Stimulated activated naive CD8-positive, alpha-beta T cell treated with anti-CD3 and anti-CD28 coated beads, Interleukin-15, Interleukin-2, amounts not matched to agents 100 ng/mL and 50 ng/mL, for 24 hours (primary cell): ENCODE data around the gene PPP1R3F.

ENCODE experiments used
- H3K27ac Mint-ChIP-seq: one replicate; pipeline ENCODE4 v1.8.0; 2021; ENCODE audit warnings: mild to moderate bottlenecking, mixed read lengths
- H3K27me3 Mint-ChIP-seq: one replicate; pipeline ENCODE4 v1.8.0; 2021; ENCODE audit warnings: mixed read lengths
- H3K36me3 Mint-ChIP-seq: one replicate; pipeline ENCODE4 v1.8.0; 2021; ENCODE audit warnings: low read depth, mixed read lengths
- H3K4me1 Mint-ChIP-seq: one replicate; pipeline ENCODE4 v1.8.0; 2021; ENCODE audit warnings: low read depth, mixed read lengths
- H3K4me3 Mint-ChIP-seq: one replicate; pipeline ENCODE4 v1.8.0; 2021; ENCODE audit warnings: mild to moderate bottlenecking, mixed read lengths
- H3K9me3 Mint-ChIP-seq: one replicate; pipeline ENCODE4 v1.8.0; 2021; ENCODE audit warnings: mixed read lengths

PPP1R3F gene, protein sequence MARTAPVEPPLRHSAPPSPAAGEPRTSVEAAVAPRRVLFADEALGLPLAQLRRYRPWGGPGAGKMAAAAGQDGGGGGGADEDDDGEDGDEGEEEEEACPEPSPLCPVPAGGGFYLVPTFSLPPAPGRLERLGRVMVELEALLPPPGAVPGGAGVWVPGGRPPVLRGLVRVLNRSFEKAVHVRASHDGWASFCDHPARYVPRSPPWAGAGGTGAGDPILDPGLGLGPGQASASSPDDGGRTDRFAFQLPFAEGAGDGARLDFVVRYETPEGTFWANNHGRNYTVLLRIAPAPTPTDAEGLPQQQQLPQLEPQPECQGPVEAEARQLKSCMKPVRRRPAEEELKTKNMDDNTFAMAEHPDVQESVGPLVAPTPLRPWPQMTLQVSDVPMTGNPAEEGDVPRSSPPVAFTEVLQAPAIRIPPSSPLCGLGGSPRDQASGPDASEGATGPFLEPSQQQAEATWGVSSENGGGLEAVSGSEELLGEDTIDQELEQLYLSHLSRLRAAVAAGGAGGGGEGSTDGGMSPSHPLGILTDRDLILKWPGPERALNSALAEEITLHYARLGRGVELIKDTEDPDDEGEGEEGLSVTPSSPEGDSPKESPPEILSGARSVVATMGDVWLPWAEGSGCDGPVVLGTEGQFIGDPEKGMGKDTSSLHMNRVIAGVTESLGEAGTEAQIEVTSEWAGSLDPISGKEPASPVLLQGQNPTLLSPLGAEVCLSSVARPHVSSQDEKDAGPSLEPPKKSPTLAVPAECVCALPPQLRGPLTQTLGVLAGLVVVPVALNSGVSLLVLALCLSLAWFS

DNA sequence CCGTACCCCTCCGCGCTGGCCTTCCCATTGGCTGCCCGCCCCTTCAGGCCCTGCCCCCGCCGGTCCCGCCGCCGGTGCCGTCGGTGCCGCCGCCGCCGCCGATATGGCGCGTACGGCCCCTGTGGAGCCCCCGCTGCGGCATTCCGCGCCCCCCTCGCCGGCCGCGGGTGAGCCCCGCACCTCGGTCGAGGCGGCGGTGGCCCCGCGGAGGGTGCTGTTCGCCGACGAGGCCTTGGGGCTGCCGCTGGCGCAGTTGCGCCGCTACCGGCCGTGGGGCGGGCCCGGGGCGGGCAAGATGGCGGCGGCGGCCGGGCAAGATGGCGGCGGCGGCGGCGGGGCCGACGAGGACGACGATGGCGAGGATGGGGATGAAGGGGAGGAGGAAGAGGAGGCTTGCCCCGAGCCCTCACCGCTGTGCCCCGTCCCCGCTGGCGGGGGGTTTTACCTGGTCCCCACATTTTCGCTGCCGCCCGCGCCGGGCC lies at the start of gene PPP1R3F:
TSS of gene PPP1R3F (plus strand) at position 27 of the 482 bp plus-strand sequence. CDS start at position 104, 77 bp downstream.
- H3K27ac Mint-ChIP-seq, result peak within 1 kb of the TSS; percentile 100
- peak within 1 kb of the TSS; percentile 89 for H3K4me3 Mint-ChIP-seq
- H3K36me3 Mint-ChIP-seq, result peaks cover 17% of the 10 kb centered on the region
- H3K4me1 Mint-ChIP-seq, result peaks cover 64% of the 10 kb centered on the region
- no peaks in the 10 kb centered on the region for H3K27me3 Mint-ChIP-seq
- no peaks in the 10 kb centered on the region for H3K9me3 Mint-ChIP-seq

DNA sequence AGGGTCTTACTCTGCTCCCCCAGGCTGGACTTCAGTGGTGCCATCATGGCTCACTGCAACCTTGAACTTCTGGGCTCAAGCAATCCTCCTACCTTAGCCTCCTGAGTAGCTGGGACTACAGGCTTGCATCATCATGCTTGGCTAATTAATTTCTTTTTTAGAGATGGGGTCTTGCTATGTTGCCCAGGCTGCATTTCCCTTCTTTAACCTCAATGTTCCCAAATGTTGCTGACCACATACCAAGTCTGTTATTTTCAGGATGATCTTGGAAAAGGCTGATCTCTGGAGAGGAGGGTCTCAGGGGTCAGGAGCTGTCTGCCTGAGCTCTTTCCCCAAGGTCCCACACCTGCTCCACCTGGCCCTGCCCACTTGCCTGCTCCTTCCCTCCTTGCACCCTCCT lies 49.5 kb upstream of the PPP1R3F start:
- Mint-ChIP-seq H3K4me3 (no peak overlapping the region), H3K4me1 (no peaks in the 10 kb centered on the region), H3K9me3 (no peaks in the 10 kb centered on the region), H3K27me3 (no peaks in the 10 kb centered on the region), H3K27ac (no peak overlapping the region), H3K36me3 (no peaks in the 10 kb centered on the region)

DNA sequence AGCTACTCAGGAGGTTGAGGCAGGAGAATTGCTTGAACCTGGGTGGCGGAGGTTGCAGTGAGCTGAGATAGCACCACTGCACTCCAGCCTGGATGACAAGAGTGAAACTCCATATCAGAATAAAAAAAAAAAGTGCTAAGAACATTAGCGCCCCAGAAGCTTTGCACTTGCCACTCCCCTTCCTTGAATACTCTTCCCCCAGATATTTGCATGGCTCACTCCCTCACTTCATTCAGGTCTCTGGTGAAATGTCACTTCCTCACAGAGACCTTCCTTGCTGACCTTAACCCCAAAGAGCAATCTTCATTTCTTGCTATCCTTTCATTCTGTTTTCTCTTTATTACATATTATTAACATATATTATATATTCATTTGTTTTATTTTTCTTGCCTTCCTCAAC lies 47.7 kb upstream of the PPP1R3F start:
- Mint-ChIP-seq H3K27me3 (no peaks in the 10 kb centered on the region), H3K4me3 (no peak overlapping the region), H3K27ac (no peak overlapping the region), H3K36me3 (no peaks in the 10 kb centered on the region), H3K9me3 (no peaks in the 10 kb centered on the region), H3K4me1 (no peaks in the 10 kb centered on the region)

DNA sequence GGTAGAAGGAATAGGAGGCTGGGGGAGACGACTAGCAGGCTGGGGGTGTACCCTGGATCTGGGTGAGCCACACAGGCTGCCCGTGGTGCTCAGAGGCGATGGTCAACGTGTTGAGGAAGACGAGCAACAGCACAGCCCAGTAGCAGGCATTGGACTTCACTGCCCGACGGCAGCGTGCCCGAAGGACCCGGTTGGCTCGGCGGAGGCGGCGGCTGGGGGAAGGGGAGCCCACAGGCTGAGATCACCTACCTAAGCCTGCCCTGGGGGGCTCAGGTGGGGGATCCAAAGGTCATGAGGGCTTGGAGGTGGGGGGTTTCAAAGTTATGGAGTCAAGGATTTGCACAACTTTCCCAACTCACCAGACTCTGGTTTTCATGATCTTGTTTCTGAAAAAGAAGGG lies 43.7 kb upstream of the PPP1R3F start:
- H3K4me3 Mint-ChIP-seq, result no peak overlapping the region
- no peaks in the 10 kb centered on the region for H3K27me3 Mint-ChIP-seq
- no peaks in the 10 kb centered on the region for H3K36me3 Mint-ChIP-seq
- H3K4me1 Mint-ChIP-seq, result peaks cover 3% of the 10 kb centered on the region
- H3K9me3 Mint-ChIP-seq, result no peaks in the 10 kb centered on the region
- H3K27ac Mint-ChIP-seq, result no peak overlapping the region

DNA sequence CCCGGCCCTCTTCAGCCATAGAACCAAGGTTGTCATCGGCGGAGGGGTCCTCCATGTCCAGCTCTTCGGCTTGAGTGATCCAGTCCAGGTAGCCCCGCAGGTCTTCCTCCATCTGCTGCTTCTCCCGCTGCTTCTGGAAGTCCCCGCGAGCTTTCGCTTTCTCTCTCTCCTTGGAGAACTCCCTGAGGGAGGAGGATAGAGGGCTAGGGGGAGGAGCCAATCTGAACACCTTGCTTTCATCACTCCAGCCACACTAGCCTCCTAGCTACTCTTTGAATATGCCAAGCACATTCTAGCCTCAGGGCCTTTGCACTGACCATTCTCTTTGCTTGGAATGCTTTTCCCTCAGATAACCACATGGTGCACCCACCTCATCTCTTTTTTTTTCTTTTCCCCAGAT lies 42.6 kb upstream of the PPP1R3F start:
- H3K27me3 Mint-ChIP-seq, result no peaks in the 10 kb centered on the region
- no peaks in the 10 kb centered on the region for H3K9me3 Mint-ChIP-seq
- no peak overlapping the region for H3K27ac Mint-ChIP-seq
- no peaks in the 10 kb centered on the region for H3K36me3 Mint-ChIP-seq
- H3K4me3 Mint-ChIP-seq, result no peak overlapping the region
- peaks cover 10% of the 10 kb centered on the region for H3K4me1 Mint-ChIP-seq

DNA sequence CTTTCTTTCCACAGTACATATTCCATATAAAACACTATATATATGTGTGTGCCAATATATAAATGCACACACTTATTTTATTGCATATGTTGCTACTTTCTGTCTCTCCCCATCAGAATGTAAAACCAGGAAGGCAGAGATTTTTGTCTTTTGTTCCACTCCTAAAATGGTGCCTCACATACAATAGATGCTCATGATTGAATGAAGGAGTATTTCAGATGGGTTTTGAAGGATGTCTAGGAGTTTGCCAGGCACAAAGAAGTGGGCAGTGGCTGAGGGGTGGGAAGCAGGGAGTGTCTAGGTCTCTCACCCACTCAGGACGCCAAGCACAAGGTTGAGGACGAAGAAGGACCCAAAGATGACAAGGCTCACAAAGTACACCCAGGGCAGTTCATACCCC lies 41.9 kb upstream of the PPP1R3F start:
- H3K36me3 Mint-ChIP-seq, result no peaks in the 10 kb centered on the region
- no peak overlapping the region for H3K4me3 Mint-ChIP-seq
- H3K4me1 Mint-ChIP-seq, result peaks cover 10% of the 10 kb centered on the region
- H3K27ac Mint-ChIP-seq, result no peak overlapping the region
- no peaks in the 10 kb centered on the region for H3K9me3 Mint-ChIP-seq
- no peaks in the 10 kb centered on the region for H3K27me3 Mint-ChIP-seq

DNA sequence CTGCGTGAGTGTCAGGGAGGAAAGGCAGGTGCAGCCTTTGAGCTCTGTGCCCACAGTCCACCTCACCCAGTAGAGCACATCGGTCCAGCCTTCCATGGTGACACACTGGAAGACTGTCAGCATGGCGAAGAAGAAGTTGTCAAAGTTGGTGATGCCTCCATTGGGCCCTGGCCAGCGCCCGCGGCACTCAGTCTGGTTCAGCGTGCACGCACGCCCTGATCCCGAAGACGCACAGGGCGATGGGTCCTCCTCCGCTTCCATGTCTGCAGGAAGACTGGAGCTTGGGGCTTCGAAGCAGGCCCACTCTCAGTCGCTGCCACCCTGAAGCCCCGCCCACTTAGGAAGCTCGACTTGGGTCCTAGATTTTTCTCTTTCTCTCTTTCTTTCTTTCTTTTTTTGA lies 41.4 kb upstream of the PPP1R3F start:
- Mint-ChIP-seq H3K4me3 (no peak overlapping the region), H3K27ac (no peak overlapping the region), H3K4me1 (peaks cover 10% of the 10 kb centered on the region), H3K9me3 (no peaks in the 10 kb centered on the region), H3K36me3 (no peaks in the 10 kb centered on the region), H3K27me3 (no peaks in the 10 kb centered on the region)

DNA sequence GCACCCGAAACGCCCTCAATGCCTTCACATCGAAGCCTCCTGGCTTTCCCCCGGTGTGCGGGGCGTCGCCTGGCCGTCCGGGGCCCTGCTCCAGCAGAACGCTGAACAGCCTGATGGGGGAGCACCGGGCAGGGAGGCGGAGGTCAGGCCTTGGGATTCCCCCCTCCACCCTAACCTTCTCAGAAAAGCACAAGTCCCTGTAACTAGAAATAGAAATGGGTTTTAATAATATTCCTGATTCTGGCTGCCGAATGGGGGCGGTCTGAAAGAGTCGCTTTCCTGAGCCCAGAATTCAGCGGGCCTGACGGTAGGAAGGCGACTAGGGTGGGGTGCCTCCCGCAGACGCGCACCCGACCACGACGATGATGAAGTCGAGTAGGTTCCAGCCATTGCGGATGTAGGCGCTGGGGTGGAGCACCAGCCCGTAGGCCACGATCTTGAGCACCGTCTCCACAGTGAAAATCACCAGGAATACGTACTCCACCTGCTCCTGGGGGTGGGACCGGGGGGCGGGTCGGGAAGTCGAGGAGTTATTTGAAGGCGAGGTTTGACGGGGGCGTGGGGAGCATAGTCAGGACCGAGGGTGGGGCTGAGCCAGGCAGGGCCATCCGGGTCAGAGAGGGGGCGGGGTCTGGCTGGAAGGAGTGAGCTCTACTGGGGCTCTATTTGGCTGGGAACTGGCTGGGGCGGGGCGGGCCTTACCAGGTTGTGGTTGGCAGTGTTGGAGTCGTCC lies 38.9 kb upstream of the PPP1R3F start:
- no peaks in the 10 kb centered on the region for H3K27me3 Mint-ChIP-seq
- no peaks in the 10 kb centered on the region for H3K9me3 Mint-ChIP-seq
- H3K4me3 Mint-ChIP-seq, result peak overlapping the region; percentile 77
- H3K36me3 Mint-ChIP-seq, result no peaks in the 10 kb centered on the region
- H3K27ac Mint-ChIP-seq, result peak overlapping the region; percentile 85
- peaks cover 14% of the 10 kb centered on the region for H3K4me1 Mint-ChIP-seq

DNA sequence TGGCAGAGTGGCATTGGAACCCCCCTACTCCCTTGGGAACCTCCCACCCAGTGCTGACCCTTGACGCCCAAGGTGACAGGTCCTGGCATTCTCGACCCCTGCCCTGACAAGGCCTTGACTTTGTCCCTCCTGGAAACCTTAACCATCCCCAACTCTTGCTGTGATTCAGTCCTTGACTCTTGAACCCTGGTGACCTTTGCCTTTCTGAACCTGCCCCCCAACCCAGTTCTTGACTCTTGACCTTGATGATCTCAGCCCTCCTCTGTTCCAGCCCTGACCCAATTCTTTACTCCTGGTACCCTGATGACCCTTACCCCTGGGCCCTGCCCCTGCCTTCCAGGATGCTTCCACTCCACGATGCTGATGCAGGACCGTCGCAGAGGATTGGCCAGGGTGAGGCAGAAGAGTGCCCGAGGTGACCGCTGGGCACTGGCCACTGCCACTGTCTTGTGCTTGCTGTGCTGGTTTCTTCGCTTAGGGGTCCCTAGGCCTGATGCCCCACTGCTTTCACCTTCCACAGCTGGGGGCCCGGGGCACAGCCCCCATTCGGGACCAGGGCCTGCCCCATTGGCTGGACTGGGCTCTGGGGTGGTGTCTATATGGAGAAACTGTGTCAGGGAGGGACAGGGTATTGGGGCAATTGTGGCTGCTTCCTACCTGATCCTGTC lies 38.1 kb upstream of the PPP1R3F start:
- H3K27ac Mint-ChIP-seq, result peak overlapping the region; percentile 85
- peak overlapping the region; percentile 77 for H3K4me3 Mint-ChIP-seq
- H3K4me1 Mint-ChIP-seq, result peaks cover 14% of the 10 kb centered on the region
- H3K9me3 Mint-ChIP-seq, result no peaks in the 10 kb centered on the region
- H3K27me3 Mint-ChIP-seq, result no peaks in the 10 kb centered on the region
- no peaks in the 10 kb centered on the region for H3K36me3 Mint-ChIP-seq

DNA sequence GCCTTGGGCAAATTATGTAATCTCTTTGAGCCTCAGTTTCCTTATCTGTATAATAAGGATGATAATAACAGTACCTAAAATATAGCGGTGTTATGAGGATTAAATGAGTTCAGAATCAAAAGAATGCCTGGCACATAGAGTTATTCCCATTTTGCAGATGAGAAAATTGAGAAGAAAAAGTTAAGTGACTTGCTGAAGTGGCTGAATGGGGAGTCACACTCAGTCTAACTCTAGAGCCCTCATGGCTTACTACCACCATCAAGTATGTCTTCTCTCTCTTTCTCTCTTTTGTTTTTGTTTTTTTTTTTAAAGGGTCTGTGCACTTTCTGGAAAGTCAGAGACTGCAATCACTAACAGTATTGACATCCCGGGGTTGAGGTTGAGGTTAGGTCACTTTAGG lies 37.1 kb upstream of the PPP1R3F start:
- Mint-ChIP-seq H3K27ac (no peak overlapping the region), H3K4me1 (peaks cover 25% of the 10 kb centered on the region), H3K36me3 (peaks cover 4% of the 10 kb centered on the region), H3K27me3 (no peaks in the 10 kb centered on the region), H3K4me3 (no peak overlapping the region), H3K9me3 (no peaks in the 10 kb centered on the region)

DNA sequence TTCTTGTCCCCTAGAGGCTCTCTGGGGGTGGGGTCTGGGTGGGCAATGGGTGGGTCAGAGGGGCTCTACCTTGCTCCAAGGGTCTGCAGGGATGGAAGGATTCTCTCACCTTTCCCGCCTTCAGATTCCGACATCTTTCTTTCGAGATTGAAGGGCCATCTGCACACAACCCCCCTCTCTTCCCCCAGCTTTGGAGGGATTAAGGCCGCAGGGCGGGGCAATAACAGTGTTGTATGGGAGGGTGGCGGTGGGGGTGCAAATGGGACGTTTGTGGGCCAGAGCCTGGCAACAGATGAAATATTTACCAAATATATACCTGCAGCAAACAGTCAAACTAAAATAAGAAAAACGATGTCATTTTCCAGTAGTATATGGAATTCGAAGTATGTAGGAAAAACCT lies 36.4 kb upstream of the PPP1R3F start, which contains the start of gene CACNA1F:
TSS of gene CACNA1F (minus strand) at position 165 of the 400 bp plus-strand sequence. CDS start at position 134, 31 bp downstream.
- no peak within 1 kb of the TSS for H3K4me3 Mint-ChIP-seq

DNA sequence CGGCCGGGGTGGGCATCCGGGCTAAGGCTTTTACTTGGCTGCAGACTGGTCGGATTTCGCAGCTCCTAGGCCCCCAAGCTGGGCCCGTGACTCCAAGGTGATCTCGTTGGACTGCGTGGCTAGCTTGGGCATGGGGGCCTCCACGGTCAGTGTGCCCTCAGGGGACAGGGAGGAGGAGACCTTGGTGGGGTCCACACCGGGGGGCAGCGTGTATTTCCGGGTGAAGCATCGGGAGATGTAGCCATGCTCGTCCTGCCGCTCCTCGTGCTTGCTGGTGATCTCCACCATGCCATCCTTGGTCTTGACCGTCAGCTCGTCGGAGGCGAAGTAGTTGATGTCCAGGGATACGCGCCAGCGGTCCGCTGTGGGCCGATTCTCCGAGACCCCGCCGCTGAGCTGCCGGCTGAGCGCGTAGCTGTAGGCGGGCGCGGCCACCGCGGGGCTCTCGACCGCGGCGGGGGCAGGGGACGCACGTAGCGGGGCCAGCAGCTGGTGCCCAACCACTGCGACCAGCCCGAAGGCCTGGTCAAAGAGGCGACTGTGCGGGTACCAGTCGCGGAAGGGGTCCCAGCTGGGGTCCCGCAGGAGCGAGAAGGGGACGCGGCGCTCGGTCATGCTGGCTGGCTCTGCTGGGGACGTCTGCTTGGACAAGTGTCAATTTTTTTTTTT lies 35.6 kb upstream of the PPP1R3F start:
- no peak overlapping the region for H3K4me3 Mint-ChIP-seq
- H3K9me3 Mint-ChIP-seq, result no peaks in the 10 kb centered on the region
- H3K27ac Mint-ChIP-seq, result no peak overlapping the region
- peaks cover 26% of the 10 kb centered on the region for H3K4me1 Mint-ChIP-seq
- H3K27me3 Mint-ChIP-seq, result no peaks in the 10 kb centered on the region
- H3K36me3 Mint-ChIP-seq, result peaks cover 4% of the 10 kb centered on the region

More for the DNA sequence above, 36.4 kb upstream of the PPP1R3F start, which contains the start of gene CACNA1F:
- Mint-ChIP-seq H3K27me3 (no peaks in the 10 kb centered on the region), H3K36me3 (peaks cover 4% of the 10 kb centered on the region), H3K9me3 (no peaks in the 10 kb centered on the region), H3K4me1 (peaks cover 26% of the 10 kb centered on the region), H3K27ac (no peak within 1 kb of the TSS)

DNA sequence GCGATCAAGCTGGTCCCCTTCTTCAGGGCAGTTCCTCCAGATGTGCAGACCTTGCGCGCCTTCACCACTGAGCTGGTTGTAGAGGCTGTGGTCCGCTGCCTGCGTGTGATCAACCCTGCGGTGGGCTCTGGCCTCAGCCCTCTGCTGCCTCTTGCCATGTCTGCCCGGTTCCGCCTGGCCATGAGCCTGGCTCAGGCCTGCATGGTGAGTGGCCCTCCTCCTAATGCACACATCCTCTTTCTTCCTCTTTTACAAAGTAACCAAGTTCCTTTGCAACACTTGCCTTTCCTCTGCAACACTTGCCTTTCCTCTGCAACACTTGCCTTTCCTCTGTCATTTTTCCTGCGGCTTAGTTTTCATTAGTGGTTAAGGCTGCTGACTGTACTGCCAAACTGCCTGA lies 32.5 kb upstream of the PPP1R3F start:
- H3K36me3 Mint-ChIP-seq, result peaks cover 4% of the 10 kb centered on the region
- no peaks in the 10 kb centered on the region for H3K27me3 Mint-ChIP-seq
- peaks cover 19% of the 10 kb centered on the region for H3K4me1 Mint-ChIP-seq
- peak overlapping the region; percentile 72 for H3K27ac Mint-ChIP-seq
- H3K9me3 Mint-ChIP-seq, result no peaks in the 10 kb centered on the region
- H3K4me3 Mint-ChIP-seq, result peak overlapping the region; percentile 91

DNA sequence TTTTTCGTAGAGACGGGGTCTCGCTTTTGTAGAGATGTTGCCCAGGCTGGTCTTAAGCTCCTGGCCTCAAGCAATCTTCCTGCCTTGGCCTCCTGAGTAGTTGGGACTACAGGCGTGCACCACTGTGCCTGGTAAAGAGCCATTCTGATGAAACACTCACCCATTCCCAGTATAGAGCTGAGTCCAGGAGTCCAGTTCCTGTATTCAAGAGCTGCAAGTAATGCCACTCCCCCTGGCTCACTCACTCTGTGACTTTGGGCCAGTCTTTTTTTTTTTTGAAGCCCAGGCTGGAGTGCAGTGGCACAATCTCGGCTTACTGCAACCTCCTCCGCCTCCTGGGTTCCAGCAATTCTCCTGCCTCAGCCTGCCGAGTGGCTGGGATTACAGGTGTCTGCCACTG lies 30.9 kb upstream of the PPP1R3F start:
- H3K27ac Mint-ChIP-seq, result no peak overlapping the region
- peaks cover 4% of the 10 kb centered on the region for H3K36me3 Mint-ChIP-seq
- H3K4me3 Mint-ChIP-seq, result no peak overlapping the region

More for the DNA sequence above, 30.9 kb upstream of the PPP1R3F start:
- H3K4me1 Mint-ChIP-seq, result peaks cover 19% of the 10 kb centered on the region
- H3K9me3 Mint-ChIP-seq, result no peaks in the 10 kb centered on the region
- no peaks in the 10 kb centered on the region for H3K27me3 Mint-ChIP-seq
